ENCODE results near the gene P3H2.

The P3H2 gene

DNA sequence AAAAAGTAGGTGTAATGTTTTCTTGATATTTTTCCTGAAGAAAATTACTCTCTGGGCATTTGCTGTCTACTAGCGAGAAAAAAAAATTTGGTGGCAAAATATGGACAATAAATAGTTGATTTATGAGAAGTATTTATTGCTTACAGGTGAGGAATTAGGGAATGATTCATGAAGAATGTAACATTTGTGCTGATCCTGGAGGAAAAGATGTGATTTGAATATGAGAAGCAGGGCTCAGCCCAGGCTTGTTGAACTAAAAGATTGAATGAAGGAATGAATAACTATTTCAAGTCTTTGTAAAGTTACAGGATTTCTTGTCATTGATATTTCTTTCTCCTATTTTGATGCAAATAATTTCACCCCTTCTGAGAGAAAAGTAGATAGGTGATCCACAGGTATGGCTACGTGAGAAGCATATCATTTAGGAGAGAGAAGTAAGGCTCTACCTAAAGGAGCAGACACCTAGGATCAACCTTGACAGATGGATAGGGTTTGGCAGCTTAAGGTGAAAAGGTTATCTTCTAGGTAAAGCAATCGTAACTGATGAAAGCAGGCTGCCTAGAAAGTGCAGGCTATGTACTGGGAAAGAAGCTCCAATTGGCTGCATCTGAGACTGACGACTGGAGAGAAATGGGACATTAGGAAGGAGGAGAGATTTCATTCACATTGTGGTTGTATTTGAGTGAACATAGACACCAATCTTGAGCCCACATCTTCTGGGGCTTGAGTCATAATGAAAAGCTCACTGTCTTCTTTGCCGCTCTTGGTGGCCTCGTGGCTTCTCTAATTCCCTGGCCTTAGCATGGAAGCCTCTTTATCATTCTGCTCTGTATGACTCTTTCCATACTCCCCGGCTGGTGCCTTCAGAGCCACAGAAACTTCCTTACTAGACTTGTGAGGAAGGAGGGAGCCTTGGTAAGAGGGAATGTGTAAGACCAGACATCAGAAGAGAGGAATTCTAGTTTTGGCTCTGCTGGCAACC lies 106.5 kb downstream of the P3H2 start:
- no peak overlapping the region for H3K4me3 ChIP-seq (ENCODE audit: low read depth, low read length)
- DNase-seq (ENCODE audit: low read depth): no peak
- in situ Hi-C loops (cut with HindIII; ENCODE audit: low sequenced_read_pairs): no loop called here
- TF ChIP-seq, protein P1, sequence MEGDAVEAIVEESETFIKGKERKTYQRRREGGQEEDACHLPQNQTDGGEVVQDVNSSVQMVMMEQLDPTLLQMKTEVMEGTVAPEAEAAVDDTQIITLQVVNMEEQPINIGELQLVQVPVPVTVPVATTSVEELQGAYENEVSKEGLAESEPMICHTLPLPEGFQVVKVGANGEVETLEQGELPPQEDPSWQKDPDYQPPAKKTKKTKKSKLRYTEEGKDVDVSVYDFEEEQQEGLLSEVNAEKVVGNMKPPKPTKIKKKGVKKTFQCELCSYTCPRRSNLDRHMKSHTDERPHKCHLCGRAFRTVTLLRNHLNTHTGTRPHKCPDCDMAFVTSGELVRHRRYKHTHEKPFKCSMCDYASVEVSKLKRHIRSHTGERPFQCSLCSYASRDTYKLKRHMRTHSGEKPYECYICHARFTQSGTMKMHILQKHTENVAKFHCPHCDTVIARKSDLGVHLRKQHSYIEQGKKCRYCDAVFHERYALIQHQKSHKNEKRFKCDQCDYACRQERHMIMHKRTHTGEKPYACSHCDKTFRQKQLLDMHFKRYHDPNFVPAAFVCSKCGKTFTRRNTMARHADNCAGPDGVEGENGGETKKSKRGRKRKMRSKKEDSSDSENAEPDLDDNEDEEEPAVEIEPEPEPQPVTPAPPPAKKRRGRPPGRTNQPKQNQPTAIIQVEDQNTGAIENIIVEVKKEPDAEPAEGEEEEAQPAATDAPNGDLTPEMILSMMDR (IDR thresholded peaks at IDR 0.05; ENCODE audit: low read depth, low read length, missing control alignments): no peak

DNA sequence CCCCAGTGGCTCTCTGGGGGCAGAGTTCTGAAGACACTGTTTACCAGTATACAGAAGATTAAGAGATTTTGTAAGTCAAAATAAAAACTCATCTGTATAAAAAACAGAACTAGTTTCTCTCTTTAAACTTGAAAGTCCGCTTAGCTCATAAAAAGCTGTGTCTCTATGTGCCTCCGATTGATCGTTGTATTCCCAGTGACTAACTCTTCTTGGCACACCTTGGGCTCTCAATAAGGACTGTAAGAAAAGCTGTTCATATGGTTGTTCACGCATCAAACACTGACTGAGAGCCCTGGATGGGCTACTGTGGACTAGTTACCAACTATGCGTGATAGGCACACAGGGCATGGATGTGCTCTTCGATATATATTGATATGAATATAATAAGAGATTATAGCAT lies 107.9 kb downstream of the P3H2 start:
- TF ChIP-seq, protein P1 (IDR thresholded peaks at IDR 0.05; ENCODE audit: low read depth, low read length, missing control alignments): no peak
- H3K4me3 ChIP-seq (ENCODE audit: low read depth, low read length): no peak overlapping the region
- in situ Hi-C loops (cut with HindIII; ENCODE audit: low sequenced_read_pairs): no loop called here
- no peak for DNase-seq (ENCODE audit: low read depth)

DNA sequence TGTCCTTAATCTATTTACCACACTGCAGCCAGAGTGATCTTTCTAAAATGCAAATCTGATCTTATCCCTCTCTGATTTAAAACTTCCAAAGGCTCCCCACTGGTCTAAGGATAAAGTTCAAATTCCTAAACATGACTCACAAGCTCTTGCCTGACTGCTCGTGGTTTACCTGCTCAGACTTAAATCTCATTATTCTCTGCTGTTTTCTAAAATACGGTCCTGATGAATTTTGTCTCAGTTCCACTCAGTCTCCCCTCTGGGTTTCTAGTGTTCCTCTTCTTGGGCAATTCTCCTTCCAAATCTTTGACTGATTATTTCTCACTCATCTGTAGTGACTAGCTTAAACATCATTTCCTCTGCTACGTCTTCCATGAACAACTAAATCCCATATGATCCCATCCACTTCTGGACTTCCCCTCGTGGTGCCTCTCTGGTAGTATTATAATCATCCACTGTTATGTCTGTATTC lies 108.3 kb downstream of the P3H2 start:
- in situ Hi-C loops (cut with HindIII; ENCODE audit: low sequenced_read_pairs): no loop called here
- no peak overlapping the region for H3K4me3 ChIP-seq (ENCODE audit: low read depth, low read length)
- peak; percentile 91 for DNase-seq (ENCODE audit: low read depth)
- TF ChIP-seq, protein P1 (IDR thresholded peaks at IDR 0.05; ENCODE audit: low read depth, low read length, missing control alignments): no peak

DNA sequence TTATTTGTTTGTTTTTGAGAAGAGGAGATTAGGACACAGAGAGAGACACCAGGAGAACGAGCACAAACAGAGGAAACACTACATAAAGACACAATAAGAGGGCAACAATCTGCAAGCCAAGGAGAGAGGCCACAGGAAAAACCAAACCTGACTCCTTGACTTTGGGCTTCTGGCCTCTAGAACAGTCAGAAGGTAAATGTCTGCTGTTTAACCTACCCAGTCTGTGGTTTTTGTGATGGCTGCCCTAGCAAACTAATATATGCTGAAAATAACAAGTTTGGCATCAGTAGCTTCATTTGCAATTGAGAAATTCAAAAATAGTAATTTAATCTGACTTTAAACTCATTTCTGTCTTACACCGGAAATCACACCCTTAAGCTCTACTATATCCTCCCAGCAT lies 110.2 kb downstream of the P3H2 start:
- in situ Hi-C loops (cut with HindIII; ENCODE audit: low sequenced_read_pairs): no loop called here
- TF ChIP-seq, protein P1 (IDR thresholded peaks at IDR 0.05; ENCODE audit: low read depth, low read length, missing control alignments): no peak
- H3K4me3 ChIP-seq (ENCODE audit: low read depth, low read length): no peak overlapping the region
- no peak for DNase-seq (ENCODE audit: low read depth)

DNA sequence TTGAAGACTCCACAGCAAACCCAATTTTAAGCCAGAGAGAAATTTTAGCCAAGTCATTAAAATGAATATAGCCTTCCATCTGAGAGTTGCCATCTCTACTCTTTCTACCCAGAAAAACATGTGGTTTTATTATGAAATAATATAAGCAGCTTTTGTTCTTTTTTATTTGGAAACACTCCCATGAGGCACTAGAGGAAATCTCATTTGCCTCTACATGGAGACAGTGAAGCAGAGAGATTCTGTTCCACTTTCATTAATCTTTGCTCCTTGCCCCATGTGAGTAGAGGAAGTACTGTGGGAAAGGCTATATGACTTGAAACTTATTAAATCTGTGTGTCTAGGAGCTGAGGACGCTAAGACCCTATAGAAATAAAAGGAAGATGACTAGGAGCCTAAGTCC lies 111.1 kb downstream of the P3H2 start:
- in situ Hi-C loops (cut with HindIII; ENCODE audit: low sequenced_read_pairs): no loop called here
- no peak for DNase-seq (ENCODE audit: low read depth)
- TF ChIP-seq, protein P1 (IDR thresholded peaks at IDR 0.05; ENCODE audit: low read depth, low read length, missing control alignments): no peak
- H3K4me3 ChIP-seq (ENCODE audit: low read depth, low read length): no peak overlapping the region

DNA sequence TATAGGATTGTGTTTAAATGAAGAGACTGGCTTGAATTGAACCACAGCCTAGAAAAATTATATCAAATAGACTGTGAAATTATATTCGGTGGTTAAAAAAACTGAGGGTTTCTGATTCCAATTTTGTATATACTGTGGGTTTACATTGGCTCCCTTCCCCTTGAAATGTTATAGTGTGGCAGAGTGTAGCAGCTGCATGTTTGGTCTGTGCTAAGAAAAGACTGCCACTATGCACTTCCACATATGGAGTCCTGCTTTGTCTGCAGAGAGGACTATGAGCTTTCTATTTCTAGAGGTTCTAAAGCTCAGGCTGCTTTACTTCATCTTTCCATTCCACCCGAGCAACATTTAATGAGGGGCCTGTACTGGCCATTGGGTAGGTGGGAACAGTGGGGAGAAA lies 112.3 kb downstream of the P3H2 start:
- TF ChIP-seq, protein P1 (IDR thresholded peaks at IDR 0.05; ENCODE audit: low read depth, low read length, missing control alignments): no peak
- DNase-seq (ENCODE audit: low read depth): peak; percentile 43
- in situ Hi-C loops (cut with HindIII; ENCODE audit: low sequenced_read_pairs): no loop called here
- no peak overlapping the region for H3K4me3 ChIP-seq (ENCODE audit: low read depth, low read length)
